HCT116 (cell line): Measurements from ENCODE around the gene ANKRD44. TPM values are rescaled to one million over a fixed set of nuclear protein-coding genes. Genes with fewer than 3 reads are reported as not detected.

Source experiments
- ATAC-seq: fragments of 200-7000 bp; cut with Tn5 transposase; 2 replicates; pipeline ENCODE4 v1.9.1; 2020; ENCODE audit warnings: mild to moderate bottlenecking, moderate library complexity
- BruUV-seq: library from RNA; stranded (reverse); fragments of 400-500 nt; replicated peaks from 2 replicates; lab custom pipeline; 2021; lab: Mats Ljungman, UMichigan
- CTCF ChIA-PET: fragments of 300-600 bp; sonication (Branson Sonifier 250); formaldehyde crosslinking; loops from one replicate; lab custom pipeline; 2021; ENCODE audit warnings: antibody characterized with exemption; lab: Charles Lee
- POLR2A ChIA-PET: fragments of 300-600, 350-600 bp; sonication (Branson Sonifier 250); formaldehyde crosslinking; loops from one replicate; lab custom pipeline; 2021; ENCODE audit warnings: antibody characterized with exemption; lab: Charles Lee
- RAD21 ChIA-PET, 2 experiments: fragments of 300-600 bp; sonication (Branson Sonifier 250); formaldehyde crosslinking; loops; one replicate each; lab custom pipeline; 2023; ENCODE audit warnings: low total read pairs in 2 of 2; ENCODE audit not compliant: uncharacterized antibody in 2 of 2, unreplicated experiment in 2 of 2, low non-redundant PET in 1 of 2; lab: Charles Lee
- DNase-seq: peaks from one replicate; pipeline ENCODE4 v3.0.0-alpha.2; 2010; ENCODE audit warnings: low read depth, low spot score
- H2AFZ ChIP-seq: fragments of 200-600 bp; shearing (Covaris generic), sonication (generic); 2 replicates; pipeline ENCODE4 v1.6.1; 2017; ENCODE audit warnings: low read depth, mixed run types, mixed read lengths, antibody characterized with exemption, low read length; ENCODE audit not compliant: poor library complexity, severe bottlenecking
- H3K27ac ChIP-seq: 2 replicates; pipeline ENCODE4 v1.5.1; 2012; ENCODE audit warnings: low read depth, low read length
- H3K27me3 ChIP-seq: fragments of 200-600 bp; sonication (generic); 2 replicates; pipeline ENCODE4 v1.6.1; 2016; ENCODE audit warnings: mixed run types, low read length, mixed read lengths; ENCODE audit not compliant: insufficient read depth
- H3K36me3 ChIP-seq, 2 experiments: fragments of 200-500 bp in 1 of 2; fragments of 200-600 bp in 1 of 2; sonication (Bioruptor generic) in 1 of 2; sonication (generic) in 1 of 2; 2 replicates each; pipeline versions ENCODE4 v1.5.1 to v1.6.1; 2014 to 2016; ENCODE audit warnings: low read length in 2 of 2, inconsistent platforms in 1 of 2, mixed read lengths in 1 of 2, mixed run types in 1 of 2; ENCODE audit not compliant: insufficient read depth in 2 of 2, control insufficient read depth in 1 of 2
- H3K4me1 ChIP-seq, 2 experiments: fragments of 200-600 bp in 1 of 2; sonication (generic) in 1 of 2; 2 replicates each; pipeline versions ENCODE4 v1.5.1 to v1.6.1; 2012 to 2017; ENCODE audit warnings: low read length in 2 of 2, inconsistent platforms in 1 of 2, mild to moderate bottlenecking in 1 of 2, mixed read lengths in 1 of 2, mixed run types in 1 of 2, moderate library complexity in 1 of 2; ENCODE audit not compliant: insufficient read depth in 2 of 2, control insufficient read depth in 1 of 2
- H3K4me2 ChIP-seq: fragments of 200-600 bp; sonication (generic); 2 replicates; pipeline ENCODE4 v1.6.1; 2017; ENCODE audit warnings: mixed run types, low read length, mixed read lengths
- H3K4me3 ChIP-seq, 2 experiments: fragments of 200-600 bp in 1 of 2; sonication (generic) in 1 of 2; replicated peaks in 1 of 2; 2 replicates each; pipeline ENCODE4 v1.5.1; 2011 to 2016; ENCODE audit warnings: low read length in 2 of 2, control low read depth in 1 of 2, low read depth in 1 of 2, mild to moderate bottlenecking in 1 of 2, mixed read lengths in 1 of 2, mixed run types in 1 of 2
- H3K79me2 ChIP-seq: fragments of 200-600 bp; sonication (generic); 2 replicates; pipeline ENCODE4 v1.6.1; 2017; ENCODE audit warnings: mild to moderate bottlenecking, mixed run types, low read length, moderate library complexity, mixed read lengths; ENCODE audit not compliant: insufficient read depth
- H3K9ac ChIP-seq: fragments of 200-600 bp; sonication (generic); 2 replicates; pipeline ENCODE4 v1.6.1; 2016; ENCODE audit warnings: low read length, mixed read lengths
- H3K9me2 ChIP-seq: fragments of 200-600 bp; sonication (generic), shearing (Covaris generic); 2 replicates; pipeline ENCODE4 v1.6.1; 2017; ENCODE audit warnings: mixed run types, mild to moderate bottlenecking, moderate library complexity; ENCODE audit not compliant: insufficient read depth
- H3K9me3 ChIP-seq, 2 experiments: fragments of 200-500 bp in 1 of 2; fragments of 200-600 bp in 1 of 2; sonication (Bioruptor generic) in 1 of 2; sonication (generic) in 1 of 2; 2 replicates each; pipeline ENCODE4 v1.6.1; 2014 to 2017; ENCODE audit warnings: low read length in 2 of 2, mixed read lengths in 2 of 2, inconsistent platforms in 1 of 2, low read depth in 1 of 2, mild to moderate bottlenecking in 1 of 2, mixed run types in 1 of 2, moderate library complexity in 1 of 2; ENCODE audit not compliant: control insufficient read depth in 1 of 2, insufficient read depth in 1 of 2
- H4K20me1 ChIP-seq: fragments of 200-600 bp; sonication (generic), shearing (Covaris generic); 2 replicates; pipeline ENCODE4 v1.6.1; 2017; ENCODE audit warnings: mixed run types, mild to moderate bottlenecking, moderate library complexity; ENCODE audit not compliant: insufficient read depth
- ATF3 ChIP-seq: IDR thresholded peaks from 2 replicates; pipeline ENCODE4 v1.6.1; 2012
- CBX3 ChIP-seq: IDR thresholded peaks from 2 replicates; pipeline ENCODE4 v1.6.1; 2012; ENCODE audit warnings: low read depth
- EGR1 ChIP-seq: IDR thresholded peaks from 2 replicates; pipeline ENCODE4 v1.6.1; 2012; ENCODE audit warnings: low read depth
- EZH2 ChIP-seq: fragments of 200-600 bp; sonication (generic); IDR thresholded peaks from 2 replicates; pipeline ENCODE4 v1.6.1; 2017; ENCODE audit warnings: antibody characterized with exemption, mixed run types
- EZH2phosphoT487 ChIP-seq: fragments of 200-600 bp; IDR thresholded peaks from 2 replicates; pipeline ENCODE4 v1.6.1; 2018; ENCODE audit warnings: antibody characterized with exemption, borderline replicate concordance
- FOSL1 ChIP-seq: IDR thresholded peaks from 2 replicates; pipeline ENCODE4 v1.6.1; 2012; ENCODE audit warnings: low read depth
- MAX ChIP-seq: IDR thresholded peaks from 2 replicates; pipeline ENCODE4 v1.6.1; 2012
- POLR2A ChIP-seq: IDR thresholded peaks from 2 replicates; pipeline ENCODE4 v1.7.0; 2011; ENCODE audit warnings: borderline replicate concordance; ENCODE audit not compliant: insufficient read depth, insufficient read length; ENCODE audit errors: extremely low read depth
- POLR2AphosphoS5 ChIP-seq: IDR thresholded peaks from 2 replicates; pipeline ENCODE4 v1.6.1; 2011; ENCODE audit warnings: mild to moderate bottlenecking, low read depth, low read length, moderate library complexity
- RAD21 ChIP-seq: IDR thresholded peaks from 2 replicates; pipeline ENCODE4 v1.6.1; 2012; ENCODE audit warnings: low read depth, mild to moderate bottlenecking
- REST ChIP-seq: IDR thresholded peaks from 2 replicates; pipeline ENCODE4 v1.6.1; 2012; ENCODE audit warnings: low read depth
- SIN3A ChIP-seq: IDR thresholded peaks from 2 replicates; pipeline ENCODE4 v1.6.1; 2012; ENCODE audit warnings: low read depth
- SP1 ChIP-seq: IDR thresholded peaks from 2 replicates; pipeline ENCODE4 v1.6.1; 2012; ENCODE audit warnings: low read depth
- TCF7L2 ChIP-seq: IDR thresholded peaks from 2 replicates; pipeline ENCODE4 v1.7.0; 2011; ENCODE audit warnings: borderline replicate concordance, inconsistent platforms; ENCODE audit not compliant: insufficient read depth, insufficient read length; ENCODE audit errors: extremely low read depth
- ZFX ChIP-seq: fragments of 450-650 bp; IDR thresholded peaks from 2 replicates; pipeline ENCODE4 v1.6.1; 2017
- ZNF274 ChIP-seq: fragments of 200-500 bp; sonication (Bioruptor generic); IDR thresholded peaks from 2 replicates; pipeline ENCODE4 v1.6.1; 2014; ENCODE audit warnings: mild to moderate bottlenecking, low read depth, low read length, inconsistent platforms
- intact Hi-C: fragments of 100-400 bp; cut with micrococcal nuclease; formaldehyde crosslinking; loops from 2 replicates; pipeline ENCODE4 v1.10.0; 2022
- total RNA-seq: library from RNA; stranded (reverse); gene quantifications from one replicate; pipeline ENCODE4 v1.2.1, GENCODE V29; 2021; ENCODE audit not compliant: unreplicated experiment

Gene ANKRD44
- total RNA-seq, 1 experiment from 2014 or later = 2.7 TPM

GRCh38 chr2:197071790-197072436, 238.7 kb downstream of the ANKRD44 start (continued):
- TF ChIP-seq RAD21 (no peak), EGR1 (no peak), EZH2phosphoT487 (no peak)

GRCh38 chr2:197071213-197071612, 239.4 kb downstream of the ANKRD44 start:
- DNase-seq (no peak), ATAC-seq (no peak)
- H3K4me2 ChIP-seq = no peak overlapping the region
- no peak for TF ChIP-seq EZH2
- no peak overlapping the region for H3K27ac ChIP-seq
- H3K4me1 ChIP-seq = no peaks in the 10 kb centered on the region; a peak in 1 of 4 replicates
- ChIA-PET RAD21 (no interaction called here), POLR2A (no interaction called here), CTCF (no interaction called here)
- H3K36me3 ChIP-seq = no peaks in the 10 kb centered on the region
- H3K9me3 ChIP-seq = no peaks in the 10 kb centered on the region
- BruUV-seq = no TSS peak
- H2AFZ ChIP-seq = no peak overlapping the region
- H3K4me3 ChIP-seq = no peak overlapping the region
- H3K9me2 ChIP-seq = no peaks in the 10 kb centered on the region
- H3K9ac ChIP-seq = no peak overlapping the region
- H3K79me2 ChIP-seq = no peaks in the 10 kb centered on the region
- H4K20me1 ChIP-seq = no peaks in the 10 kb centered on the region
- no peaks in the 10 kb centered on the region for H3K27me3 ChIP-seq
- intact Hi-C loops = no loop called here

- BruUV-seq = no TSS peak
- H2AFZ ChIP-seq = no peak overlapping the region
- TF ChIP-seq ZNF274 (no peak), ZFX (no peak), FOSL1 (no peak), REST (no peak), SP1 (no peak), SIN3A (no peak), POLR2AphosphoS5 (no peak), CBX3 (no peak), TCF7L2 (no peak), MAX (no peak), EZH2phosphoT487 (no peak), ATF3 (no peak), EGR1 (no peak), POLR2A (no peak)
Observed at GRCh38 chr2:197069958-197070357, 240.6 kb downstream of the ANKRD44 start.

More at GRCh38 chr2:197069958-197070357, 240.6 kb downstream of the ANKRD44 start:
- DNase-seq (no peak), ATAC-seq (no peak)
- no peak overlapping the region for H3K4me3 ChIP-seq
- ChIA-PET POLR2A (no interaction called here), RAD21 (no interaction called here), CTCF (no interaction called here)
- no peaks in the 10 kb centered on the region for H3K9me2 ChIP-seq
- H3K79me2 ChIP-seq = no peaks in the 10 kb centered on the region
- intact Hi-C loops = no loop called here
- no peaks in the 10 kb centered on the region for H4K20me1 ChIP-seq
- no peak overlapping the region for H3K9ac ChIP-seq
- no peak overlapping the region for H3K4me2 ChIP-seq
- H3K36me3 ChIP-seq = no peaks in the 10 kb centered on the region
- H3K27me3 ChIP-seq = no peaks in the 10 kb centered on the region
- no peaks in the 10 kb centered on the region for H3K9me3 ChIP-seq
- no peak overlapping the region for H3K27ac ChIP-seq
- no peaks in the 10 kb centered on the region; a peak in 1 of 4 replicates for H3K4me1 ChIP-seq
